Type B pancreatic cell (in vitro differentiated cells): ENCODE data around the gene KCNB1. TPM values are rescaled to one million over a fixed set of nuclear protein-coding genes. Genes with fewer than 3 reads are reported as not detected.

Experiments used
- DNase-seq: peaks from one replicate; pipeline ENCODE4 v3.0.0; 2021; ENCODE audit warnings: mixed read lengths; ENCODE audit not compliant: unreplicated experiment; ENCODE audit errors: extremely low spot score
- H3K27ac Mint-ChIP-seq: 2 replicates; pipeline ENCODE4 v1.8.0; 2021; ENCODE audit warnings: mild to moderate bottlenecking, mixed read lengths
- H3K27me3 Mint-ChIP-seq: 2 replicates; pipeline ENCODE4 v1.8.0; 2021; ENCODE audit warnings: mixed read lengths
- H3K36me3 Mint-ChIP-seq: 2 replicates; pipeline ENCODE4 v1.8.0; 2021; ENCODE audit warnings: mixed read lengths
- H3K4me1 Mint-ChIP-seq: one replicate; pipeline ENCODE4 v1.8.0; 2021; ENCODE audit warnings: mixed read lengths; ENCODE audit not compliant: unreplicated experiment
- H3K4me3 Mint-ChIP-seq: 2 replicates; pipeline ENCODE4 v1.8.0; 2021; ENCODE audit warnings: mild to moderate bottlenecking, mixed read lengths
- H3K9me3 Mint-ChIP-seq: 2 replicates; pipeline ENCODE4 v1.8.0; 2021; ENCODE audit warnings: mixed read lengths
- total RNA-seq: library from RNA; stranded (reverse); gene quantifications from 2 replicates; pipeline ENCODE4 v1.2.1, GENCODE V29; 2021; ENCODE audit warnings: low replicate concordance
- TF ChIP-seq, protein P1 (sequence below): fragments of 200-600 bp; sonication (generic); conservative IDR thresholded peaks from 2 replicates; pipeline ENCODE4 v1.5.0; 2021; ENCODE audit warnings: antibody characterized with exemption, mild to moderate bottlenecking

The KCNB1 gene
- total RNA-seq, 1 donor from 2014 or later, result 1.2 TPM

DNA sequence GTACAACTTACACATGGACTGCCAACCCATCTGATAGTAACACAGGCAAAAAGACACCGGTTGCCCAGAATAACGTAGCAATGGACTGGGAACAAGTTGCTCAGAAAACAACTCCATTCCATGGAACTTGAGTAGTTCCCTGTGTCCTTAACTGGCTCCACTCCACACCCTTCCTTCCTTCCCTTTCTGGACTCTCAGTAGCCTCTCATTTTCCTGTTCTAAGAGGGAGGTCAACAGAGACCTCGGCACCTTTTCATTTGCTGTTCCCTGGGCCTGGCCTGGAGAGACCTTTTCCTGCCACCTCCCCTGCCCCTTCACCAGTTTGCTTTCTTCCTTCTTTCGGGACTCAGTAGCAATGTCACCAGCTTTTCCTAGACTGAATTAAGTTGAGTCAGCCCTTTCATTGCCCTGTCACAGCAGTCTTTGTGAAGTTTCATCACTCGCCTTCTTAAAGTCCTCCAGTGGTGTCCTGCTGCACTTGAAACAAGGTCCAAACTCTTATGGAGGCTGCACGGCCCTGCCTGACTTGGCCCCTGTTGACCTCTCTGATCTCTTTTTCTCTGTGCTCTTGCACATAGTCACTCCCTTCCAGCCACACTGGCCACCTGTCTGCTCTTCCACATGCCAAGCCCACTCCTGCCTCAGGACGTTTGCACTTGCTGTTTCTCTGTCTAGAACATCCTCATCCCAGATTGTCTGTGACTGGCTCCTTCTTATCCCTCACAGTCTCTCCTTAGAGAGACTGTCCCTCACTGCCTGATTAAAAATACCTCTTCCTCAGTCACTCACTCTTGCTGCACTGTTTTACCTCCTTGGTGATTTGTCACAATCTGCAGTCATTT is 90.8 kb downstream of the KCNB1 start:
- Mint-ChIP-seq H3K4me3 (no peak overlapping the region), H3K27ac (no peak overlapping the region), H3K27me3 (peaks cover 14% of the 10 kb centered on the region), H3K36me3 (no peaks in the 10 kb centered on the region), H3K4me1 (peaks cover 10% of the 10 kb centered on the region), H3K9me3 (no peaks in the 10 kb centered on the region)
- DNase-seq, result no peak
- TF ChIP-seq, protein P1, sequence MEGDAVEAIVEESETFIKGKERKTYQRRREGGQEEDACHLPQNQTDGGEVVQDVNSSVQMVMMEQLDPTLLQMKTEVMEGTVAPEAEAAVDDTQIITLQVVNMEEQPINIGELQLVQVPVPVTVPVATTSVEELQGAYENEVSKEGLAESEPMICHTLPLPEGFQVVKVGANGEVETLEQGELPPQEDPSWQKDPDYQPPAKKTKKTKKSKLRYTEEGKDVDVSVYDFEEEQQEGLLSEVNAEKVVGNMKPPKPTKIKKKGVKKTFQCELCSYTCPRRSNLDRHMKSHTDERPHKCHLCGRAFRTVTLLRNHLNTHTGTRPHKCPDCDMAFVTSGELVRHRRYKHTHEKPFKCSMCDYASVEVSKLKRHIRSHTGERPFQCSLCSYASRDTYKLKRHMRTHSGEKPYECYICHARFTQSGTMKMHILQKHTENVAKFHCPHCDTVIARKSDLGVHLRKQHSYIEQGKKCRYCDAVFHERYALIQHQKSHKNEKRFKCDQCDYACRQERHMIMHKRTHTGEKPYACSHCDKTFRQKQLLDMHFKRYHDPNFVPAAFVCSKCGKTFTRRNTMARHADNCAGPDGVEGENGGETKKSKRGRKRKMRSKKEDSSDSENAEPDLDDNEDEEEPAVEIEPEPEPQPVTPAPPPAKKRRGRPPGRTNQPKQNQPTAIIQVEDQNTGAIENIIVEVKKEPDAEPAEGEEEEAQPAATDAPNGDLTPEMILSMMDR, result no peak

DNA sequence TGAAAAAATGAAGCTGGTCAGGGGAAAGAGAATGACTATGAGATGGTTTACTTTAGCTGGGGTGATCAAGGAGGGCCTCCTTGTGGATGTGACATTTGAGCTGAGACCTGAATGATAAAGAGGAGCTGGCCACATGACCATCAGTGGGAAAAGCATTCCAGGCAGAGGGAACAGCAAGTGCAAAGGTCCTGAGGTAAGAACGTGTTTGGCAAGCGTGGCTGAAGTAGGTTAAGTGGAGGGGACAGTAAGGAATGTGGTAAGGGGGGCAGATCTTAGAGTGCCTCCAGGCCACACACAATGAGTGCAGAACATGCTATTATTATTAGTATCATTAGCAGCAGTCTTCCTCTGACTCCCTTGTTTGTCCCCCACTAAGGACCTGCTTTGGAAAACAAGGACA is 92.6 kb downstream of the KCNB1 start:
- Mint-ChIP-seq H3K4me3 (no peak overlapping the region), H3K27me3 (peaks cover 18% of the 10 kb centered on the region), H3K9me3 (no peaks in the 10 kb centered on the region), H3K27ac (no peak overlapping the region), H3K4me1 (peaks cover 10% of the 10 kb centered on the region), H3K36me3 (no peaks in the 10 kb centered on the region)
- DNase-seq, result no peak
- TF ChIP-seq, protein P1, result no peak

DNA sequence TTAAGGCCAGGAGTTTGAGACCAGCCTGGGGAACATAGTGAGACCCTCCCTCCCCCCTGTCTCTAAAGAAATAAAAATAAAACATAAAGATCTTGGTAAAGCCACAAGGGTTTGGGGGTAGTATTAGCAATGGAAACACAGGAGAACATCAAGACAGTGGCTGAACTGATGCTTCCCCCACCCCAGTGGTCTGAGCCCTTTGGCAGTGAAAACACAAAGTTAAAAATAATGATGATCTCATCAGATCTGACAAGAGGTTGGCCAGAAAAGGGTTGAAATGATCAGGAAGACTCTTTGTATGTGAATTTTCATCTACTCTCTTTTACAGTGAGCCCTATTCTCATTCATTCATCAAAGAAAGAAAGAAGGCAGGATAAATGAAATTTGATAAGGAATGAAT is 93.7 kb downstream of the KCNB1 start:
- Mint-ChIP-seq H3K27ac (no peak overlapping the region), H3K4me3 (no peak overlapping the region), H3K27me3 (peaks cover 18% of the 10 kb centered on the region), H3K9me3 (no peaks in the 10 kb centered on the region), H3K36me3 (no peaks in the 10 kb centered on the region), H3K4me1 (peaks cover 10% of the 10 kb centered on the region)
- DNase-seq, result no peak
- TF ChIP-seq, protein P1, result no peak

DNA sequence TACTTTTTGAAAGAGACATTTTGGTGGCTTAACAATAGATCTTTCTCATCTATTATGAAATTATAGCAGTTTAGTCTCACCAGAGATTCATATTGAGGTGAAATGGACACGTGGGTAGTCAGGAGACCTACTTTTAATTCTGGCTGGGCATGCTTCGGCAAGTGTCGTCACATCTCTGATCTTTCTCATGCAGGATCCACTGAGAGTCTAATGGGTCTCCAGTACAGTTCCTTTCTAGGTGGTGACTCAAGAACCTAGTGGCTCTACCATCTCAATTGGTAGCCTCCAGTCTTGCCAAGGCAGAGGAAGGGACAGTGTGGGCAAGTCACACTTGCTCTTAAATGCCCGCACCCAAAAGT is 94.9 kb downstream of the KCNB1 start:
- Mint-ChIP-seq H3K27ac (no peak overlapping the region), H3K4me3 (no peak overlapping the region), H3K36me3 (no peaks in the 10 kb centered on the region), H3K9me3 (no peaks in the 10 kb centered on the region), H3K4me1 (peaks cover 10% of the 10 kb centered on the region), H3K27me3 (peaks cover 13% of the 10 kb centered on the region)
- TF ChIP-seq, protein P1, result no peak
- DNase-seq, result no peak

DNA sequence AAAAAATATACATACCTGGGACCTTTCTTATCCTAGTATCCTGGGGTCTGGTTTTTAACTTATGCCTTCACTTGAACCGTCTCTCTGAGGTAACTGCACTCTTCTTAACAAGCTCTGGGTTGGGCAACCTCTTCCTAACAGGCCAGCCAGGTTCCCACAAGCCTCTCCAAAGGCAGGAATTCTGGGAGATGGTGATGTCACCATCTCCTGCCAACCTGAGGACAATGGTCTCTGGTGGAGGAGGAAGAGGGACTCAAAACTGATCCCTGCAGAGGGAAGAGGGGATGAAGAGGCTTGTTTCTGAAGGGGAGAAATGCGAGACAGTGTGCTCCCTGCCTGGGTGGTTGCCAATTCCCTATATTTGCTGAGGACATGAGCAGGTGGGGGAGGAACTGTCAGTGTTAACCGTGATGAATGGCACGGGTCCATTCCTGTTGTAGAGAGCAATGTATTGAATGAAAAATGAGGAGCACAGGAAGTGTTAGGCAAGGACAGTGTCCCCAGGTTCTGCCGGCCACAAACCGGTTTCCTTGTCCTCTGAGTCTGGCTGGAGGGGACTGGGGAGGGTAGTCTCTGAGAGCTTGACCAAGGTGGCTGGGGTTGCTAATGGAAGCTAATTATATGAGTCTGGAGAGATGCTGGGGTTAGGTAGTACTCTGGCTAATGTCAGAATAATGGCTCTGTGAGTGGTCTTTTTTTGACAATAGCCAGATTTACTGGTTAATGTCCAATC is 95.5 kb downstream of the KCNB1 start:
- TF ChIP-seq, protein P1, result no peak
- H3K27ac Mint-ChIP-seq, result no peak overlapping the region
- H3K4me1 Mint-ChIP-seq, result peaks cover 10% of the 10 kb centered on the region
- peaks cover 13% of the 10 kb centered on the region for H3K27me3 Mint-ChIP-seq
- no peaks in the 10 kb centered on the region for H3K36me3 Mint-ChIP-seq
- H3K4me3 Mint-ChIP-seq, result no peak overlapping the region
- no peaks in the 10 kb centered on the region for H3K9me3 Mint-ChIP-seq
- no peak for DNase-seq
